DMS 273 (cell line): ENCODE data around the gene FBXL13.
"Not testable (repeated sequence)": the region's sequence is repeated elsewhere in the genome, so short reads cannot be mapped to it uniquely, and the experiment has no call there.

Source experiments
- DNase-seq: peaks from one replicate; lab custom pipeline; 2025; ENCODE audit not compliant: unreplicated experiment; lab: John Stamatoyannopoulos, UW

FBXL13 gene

GRCh38 chr7:102942868-102943267 lies 131.7 kb downstream of the FBXL13 start:
- DNase-seq, result no peak

- no peak for DNase-seq
Measured at GRCh38 chr7:102942181-102942866, 132.3 kb downstream of the FBXL13 start.

- no peak for DNase-seq
Measured at GRCh38 chr7:102938679-102939078, 135.9 kb downstream of the FBXL13 start.

GRCh38 chr7:102935450-102936115 lies 139.0 kb downstream of the FBXL13 start:
- no peak for DNase-seq

GRCh38 chr7:102934701-102935100 lies 139.9 kb downstream of the FBXL13 start:
- DNase-seq, result no peak

- no peak for DNase-seq
Measured at GRCh38 chr7:102934239-102934638, 140.4 kb downstream of the FBXL13 start.

- DNase-seq, result no peak
Measured at GRCh38 chr7:102933763-102934162, 140.8 kb downstream of the FBXL13 start.

- no peak for DNase-seq
Measured at GRCh38 chr7:102931757-102932156, 142.8 kb downstream of the FBXL13 start.

- DNase-seq, result no peak
Measured at GRCh38 chr7:102927312-102927933, 147.2 kb downstream of the FBXL13 start.

GRCh38 chr7:102926783-102927140 lies 147.8 kb downstream of the FBXL13 start:
- no peak for DNase-seq

GRCh38 chr7:102925976-102926782 lies 148.4 kb downstream of the FBXL13 start:
- no peak for DNase-seq

- DNase-seq, result no peak
Measured at GRCh38 chr7:102918845-102919244, 155.8 kb downstream of the FBXL13 start.

GRCh38 chr7:102917436-102918353 lies 156.9 kb downstream of the FBXL13 start:
- no peak for DNase-seq

GRCh38 chr7:102916881-102917280 lies 157.7 kb downstream of the FBXL13 start:
- no peak for DNase-seq

- DNase-seq, result no peak
Measured at GRCh38 chr7:102916426-102916825, 158.2 kb downstream of the FBXL13 start.

- DNase-seq, result peak; percentile 40
Measured at GRCh38 chr7:102914585-102914984, 160.0 kb downstream of the FBXL13 start.

- DNase-seq, result no peak
Measured at GRCh38 chr7:102913826-102914225, 160.8 kb downstream of the FBXL13 start.

GRCh38 chr7:102912742-102913141 lies 161.9 kb downstream of the FBXL13 start, which contains the start of gene LRRC17:
Gene LRRC17 (plus strand): TSS chr7:102913000. CDS start chr7:102933914, 20,914 bp downstream.
- peak; percentile 99 for DNase-seq

GRCh38 chr7:102908676-102909075 lies 165.9 kb downstream of the FBXL13 start:
- DNase-seq, result no peak

- not testable (repeated sequence) for DNase-seq
Measured at GRCh38 chr7:102903576-102903975, 171.0 kb downstream of the FBXL13 start.
